K562 (cell line): ENCODE data around the gene CA7. TPM values are rescaled to one million over a fixed set of nuclear protein-coding genes. Genes with fewer than 3 reads are reported as not detected.
A peak's percentile ranks its signal among the peaks of the same experiment; 100 is the strongest.

Experiments used
- BHLHE40 ChIP-seq: IDR thresholded peaks from 2 replicates; pipeline ENCODE4 v1.6.1; 2011; ENCODE audit warnings: low read length, improper control_type of control experiment
- ETV6 ChIP-seq, 3 experiments: fragments of 150-350 bp in 1 of 3; sonication (generic) in 1 of 3; formaldehyde crosslinking in 1 of 3; IDR thresholded peaks; 2 replicates each; pipeline versions ENCODE4 v1.6.1 to v1.8.0; 2014 to 2022; ENCODE audit warnings: borderline replicate concordance in 2 of 3, low read depth in 2 of 3, antibody characterized with exemption in 1 of 3, low read length in 1 of 3, mild to moderate bottlenecking in 1 of 3, missing genetic modification reagents in 1 of 3
- FOXK1 ChIP-seq: sonication (generic); formaldehyde crosslinking; IDR thresholded peaks from 2 replicates; pipeline ENCODE4 v1.8.0; 2022; ENCODE audit warnings: missing genetic modification reagents, mild to moderate bottlenecking, borderline replicate concordance
- MITF ChIP-seq: IDR thresholded peaks from 2 replicates; pipeline ENCODE4 v1.6.1; 2014; ENCODE audit warnings: antibody characterized with exemption
- NCOA2 ChIP-seq, 2 experiments: fragments of 450-650 bp; IDR thresholded peaks; 2 replicates each; pipeline ENCODE4 v1.6.1; 2018; ENCODE audit warnings: mild to moderate bottlenecking in 2 of 2, moderate library complexity in 1 of 2; ENCODE audit not compliant: partially characterized antibody in 2 of 2
- SAFB2 ChIP-seq: fragments of 200-400 bp; formaldehyde crosslinking; IDR thresholded peaks from 2 replicates; pipeline ENCODE4 v1.6.1; 2018; ENCODE audit warnings: borderline replicate concordance, low read length, low read depth, moderate library complexity; ENCODE audit not compliant: severe bottlenecking
- SNRNP70 ChIP-seq: fragments of 200-400 bp; formaldehyde crosslinking; optimal IDR thresholded peaks from 2 replicates; pipeline ENCODE3; 2017; ENCODE audit warnings: low read depth, low read length
- ZFP91 ChIP-seq: sonication (generic); formaldehyde crosslinking; IDR thresholded peaks from 2 replicates; pipeline ENCODE4 v1.8.0; 2022; ENCODE audit warnings: mild to moderate bottlenecking, missing genetic modification reagents
- polyA plus RNA-seq, 8 experiments: library from polyadenylated mRNA; depleted of rRNA in 4 of 8; stranded (reverse) in 5 of 8; unstranded in 3 of 8; fragments of >200 nt; fragmentation: Nextera tagmentation in 2 of 8; fragmentation: Illumina TruSeq in 1 of 8; extraction: Ambion mirVana in 2 of 8; extraction: Trizol in 1 of 8; gene quantifications; 2 replicates each; pipeline versions ENCODE4 v1.2.1 to v1.2.3, GENCODE V29; 2011 to 2014; ENCODE audit warnings: inconsistent platforms in 1 of 8, missing spikeins in 1 of 8
- total RNA-seq, 7 experiments: library from RNA; depleted of rRNA in 6 of 7; stranded (reverse); fragments of >200 nt in 6 of 7; fragmentation: Illumina TruSeq in 2 of 7; extraction: Trizol in 2 of 7; gene quantifications; 2 replicates each; pipeline versions ENCODE4 v1.2.1 to v1.2.3, GENCODE V29; 2011 to 2021; ENCODE audit warnings: low replicate concordance in 1 of 7

Gene CA7
- total and polyA plus RNA-seq, 9 of the 15 experiments (the other 6 are each of a cell fraction or from before 2014, with no cell fraction given) = 0.03 to 0.07 (median 0.05) TPM; not detected in 5

GRCh38 chr16:66902648-66903543 lies 58.7 kb downstream of the CA7 start (continued):
- TF ChIP-seq FOXK1 (CRISPR knock-in tag) (no peak), SNRNP70 (no peak), BHLHE40 (0 out of 2 replicates have a peak, but pooled peaks have one; percentile 8), MITF (no peak), SAFB2 (no peak), NCOA2 (IDR thresholded peaks at IDR 0.05; ENCODE audit: partially characterized antibody in 2 of 2) (no peak), ETV6 (IDR thresholded peaks at IDR 0.05; ENCODE audit: borderline replicate concordance in 1 of 2, low read depth in 2 of 2, low read length in 1 of 2) (no peak), ETV6 (CRISPR knock-in tag; IDR thresholded peaks at IDR 0.05; ENCODE audit: borderline replicate concordance) (no peak), ZFP91 (CRISPR knock-in tag) (no peak)

Other genes starting within 250 kb of the CA7 start
Only the 7 nearest of the 13 such genes appear.
- gene TERB1, start 42.8 kb upstream of the CA7 start, total RNA-seq (2014; rRNA removed) = not detected in 2 replicates
- not detected in 2 replicates for gene TERB1, start 42.8 kb upstream of the CA7 start, total RNA-seq (2014; rRNA removed; fragmentation: Illumina TruSeq; extraction: Trizol)
- not detected in 2 replicates for gene TERB1, start 42.8 kb upstream of the CA7 start, total RNA-seq (2015; rRNA removed; fragmentation: Illumina TruSeq; extraction: Trizol)
- gene TERB1, start 42.8 kb upstream of the CA7 start, total RNA-seq (2021) = not detected in 2 replicates
- gene TERB1, start 42.8 kb upstream of the CA7 start, polyA plus RNA-seq (2011; rRNA removed) = not detected in 2 replicates
- gene TERB1, start 42.8 kb upstream of the CA7 start, polyA plus RNA-seq (2014; fragmentation: Illumina TruSeq; extraction: Trizol) = not detected in 2 replicates
- not detected for gene TERB1, start 42.8 kb upstream of the CA7 start, polyA plus RNA-seq (2014; fragmentation: Nextera tagmentation; extraction: Ambion mirVana)
- gene TERB1, start 42.8 kb upstream of the CA7 start, polyA plus RNA-seq (2014; rRNA removed) = not detected in 2 replicates
- gene NAE1, start 13.4 kb upstream of the CA7 start, total RNA-seq (2014; rRNA removed) = 150 and 165 TPM in 2 replicates
- gene NAE1, start 13.4 kb upstream of the CA7 start, total RNA-seq (2014; rRNA removed; fragmentation: Illumina TruSeq; extraction: Trizol) = 230 and 259 TPM in 2 replicates
- 174 and 190 TPM in 2 replicates for gene NAE1, start 13.4 kb upstream of the CA7 start, total RNA-seq (2015; rRNA removed; fragmentation: Illumina TruSeq; extraction: Trizol)
- gene NAE1, start 13.4 kb upstream of the CA7 start, total RNA-seq (2021) = 167 and 172 TPM in 2 replicates
- gene NAE1, start 13.4 kb upstream of the CA7 start, polyA plus RNA-seq (2011; rRNA removed) = 233 and 294 TPM in 2 replicates
- gene NAE1, start 13.4 kb upstream of the CA7 start, polyA plus RNA-seq (2014; fragmentation: Illumina TruSeq; extraction: Trizol) = 164 and 203 TPM in 2 replicates
- 100 to 1,000 TPM; 257 to 275 TPM for gene NAE1, start 13.4 kb upstream of the CA7 start, polyA plus RNA-seq (2014; fragmentation: Nextera tagmentation; extraction: Ambion mirVana)
- gene NAE1, start 13.4 kb upstream of the CA7 start, polyA plus RNA-seq (2014; rRNA removed) = 235 and 238 TPM in 2 replicates
- gene PDP2, start 36.1 kb downstream of the CA7 start, total RNA-seq (2014; rRNA removed) = 5.5 and 6.7 TPM in 2 replicates
- gene PDP2, start 36.1 kb downstream of the CA7 start, total RNA-seq (2014; rRNA removed; fragmentation: Illumina TruSeq; extraction: Trizol) = 7.2 and 8.3 TPM in 2 replicates
- 5.8 and 6.7 TPM in 2 replicates for gene PDP2, start 36.1 kb downstream of the CA7 start, total RNA-seq (2015; rRNA removed; fragmentation: Illumina TruSeq; extraction: Trizol)
- gene PDP2, start 36.1 kb downstream of the CA7 start, total RNA-seq (2021) = 17.7 and 18.5 TPM in 2 replicates
- gene PDP2, start 36.1 kb downstream of the CA7 start, polyA plus RNA-seq (2011; rRNA removed) = 24.3 and 28.6 TPM in 2 replicates
- gene PDP2, start 36.1 kb downstream of the CA7 start, polyA plus RNA-seq (2014; fragmentation: Illumina TruSeq; extraction: Trizol) = 11.4 and 15.8 TPM in 2 replicates
- gene PDP2, start 36.1 kb downstream of the CA7 start, polyA plus RNA-seq (2014; fragmentation: Nextera tagmentation; extraction: Ambion mirVana) = 1 to 10 TPM; 2.5 to 4.2 TPM
- gene PDP2, start 36.1 kb downstream of the CA7 start, polyA plus RNA-seq (2014; rRNA removed) = 8.3 and 8.7 TPM in 2 replicates
- not detected in 2 replicates for gene CDH16, start 74.5 kb downstream of the CA7 start, total RNA-seq (2014; rRNA removed)
- gene CDH16, start 74.5 kb downstream of the CA7 start, total RNA-seq (2014; rRNA removed; fragmentation: Illumina TruSeq; extraction: Trizol) = not detected in 2 replicates
- gene CDH16, start 74.5 kb downstream of the CA7 start, total RNA-seq (2015; rRNA removed; fragmentation: Illumina TruSeq; extraction: Trizol) = not detected in 2 replicates
- not detected in 2 replicates for gene CDH16, start 74.5 kb downstream of the CA7 start, total RNA-seq (2021)
- gene CDH16, start 74.5 kb downstream of the CA7 start, polyA plus RNA-seq (2011; rRNA removed) = not detected in 2 replicates
- gene CDH16, start 74.5 kb downstream of the CA7 start, polyA plus RNA-seq (2014; fragmentation: Illumina TruSeq; extraction: Trizol) = not detected in 2 replicates
- gene CDH16, start 74.5 kb downstream of the CA7 start, polyA plus RNA-seq (2014; fragmentation: Nextera tagmentation; extraction: Ambion mirVana) = not detected
- not detected in 2 replicates for gene CDH16, start 74.5 kb downstream of the CA7 start, polyA plus RNA-seq (2014; rRNA removed)
- gene RRAD, start 81.1 kb downstream of the CA7 start, total RNA-seq (2014; rRNA removed) = 0.09 and 0.12 TPM in 2 replicates
- gene RRAD, start 81.1 kb downstream of the CA7 start, total RNA-seq (2014; rRNA removed; fragmentation: Illumina TruSeq; extraction: Trizol) = not detected in 2 replicates
- gene RRAD, start 81.1 kb downstream of the CA7 start, total RNA-seq (2015; rRNA removed; fragmentation: Illumina TruSeq; extraction: Trizol) = not detected in 2 replicates
- 0.13 and 0.16 TPM in 2 replicates for gene RRAD, start 81.1 kb downstream of the CA7 start, total RNA-seq (2021)
- 0.05 and 0.20 TPM in 2 replicates for gene RRAD, start 81.1 kb downstream of the CA7 start, polyA plus RNA-seq (2011; rRNA removed)
- not detected in 2 replicates for gene RRAD, start 81.1 kb downstream of the CA7 start, polyA plus RNA-seq (2014; fragmentation: Illumina TruSeq; extraction: Trizol)
- not detected for gene RRAD, start 81.1 kb downstream of the CA7 start, polyA plus RNA-seq (2014; fragmentation: Nextera tagmentation; extraction: Ambion mirVana)
- gene RRAD, start 81.1 kb downstream of the CA7 start, polyA plus RNA-seq (2014; rRNA removed) = 0.12 TPM in 1 of 2 replicates, not detected in the other
- 147 and 189 TPM in 2 replicates for gene CIAO2B, start 90.0 kb downstream of the CA7 start, total RNA-seq (2014; rRNA removed)
- 57.6 and 86.8 TPM in 2 replicates for gene CIAO2B, start 90.0 kb downstream of the CA7 start, total RNA-seq (2014; rRNA removed; fragmentation: Illumina TruSeq; extraction: Trizol)
- gene CIAO2B, start 90.0 kb downstream of the CA7 start, total RNA-seq (2015; rRNA removed; fragmentation: Illumina TruSeq; extraction: Trizol) = 104 and 111 TPM in 2 replicates
- 99.4 and 104 TPM in 2 replicates for gene CIAO2B, start 90.0 kb downstream of the CA7 start, total RNA-seq (2021)
- 146 and 161 TPM in 2 replicates for gene CIAO2B, start 90.0 kb downstream of the CA7 start, polyA plus RNA-seq (2011; rRNA removed)
- gene CIAO2B, start 90.0 kb downstream of the CA7 start, polyA plus RNA-seq (2014; fragmentation: Illumina TruSeq; extraction: Trizol) = 113 and 154 TPM in 2 replicates
- gene CIAO2B, start 90.0 kb downstream of the CA7 start, polyA plus RNA-seq (2014; fragmentation: Nextera tagmentation; extraction: Ambion mirVana) = 100 to 1,000 TPM; 104 to 122 TPM
- 182 and 250 TPM in 2 replicates for gene CIAO2B, start 90.0 kb downstream of the CA7 start, polyA plus RNA-seq (2014; rRNA removed)
- 35.0 and 38.1 TPM in 2 replicates for gene CES2, start 91.1 kb downstream of the CA7 start, total RNA-seq (2014; rRNA removed)
- gene CES2, start 91.1 kb downstream of the CA7 start, total RNA-seq (2014; rRNA removed; fragmentation: Illumina TruSeq; extraction: Trizol) = 15.2 and 16.8 TPM in 2 replicates
- 23.6 and 24.4 TPM in 2 replicates for gene CES2, start 91.1 kb downstream of the CA7 start, total RNA-seq (2015; rRNA removed; fragmentation: Illumina TruSeq; extraction: Trizol)
- 33.5 and 37.9 TPM in 2 replicates for gene CES2, start 91.1 kb downstream of the CA7 start, total RNA-seq (2021)
- 14.0 and 14.1 TPM in 2 replicates for gene CES2, start 91.1 kb downstream of the CA7 start, polyA plus RNA-seq (2011; rRNA removed)
- gene CES2, start 91.1 kb downstream of the CA7 start, polyA plus RNA-seq (2014; fragmentation: Illumina TruSeq; extraction: Trizol) = 24.9 and 28.4 TPM in 2 replicates
- gene CES2, start 91.1 kb downstream of the CA7 start, polyA plus RNA-seq (2014; fragmentation: Nextera tagmentation; extraction: Ambion mirVana) = 1 to 10 TPM; 2.2 to 2.4 TPM
- gene CES2, start 91.1 kb downstream of the CA7 start, polyA plus RNA-seq (2014; rRNA removed) = 27.7 and 28.3 TPM in 2 replicates